Stimulated activated memory B cell treated with anti-CD40 and anti-IgM and Interleukin-4, amounts not matched to agents 10 μg/mL and 1 μg/mL and 100 μg/mL, for 72 hours (primary cell): Measurements from ENCODE around the gene CYP2R1.
"Not testable (repeated sequence)": the region's sequence is repeated elsewhere in the genome, so short reads cannot be mapped to it uniquely, and the experiment has no call there.

ENCODE experiments used
- ATAC-seq: fragments of 150-1000 bp; cut with Tn5 transposase; 2 replicates; pipeline ENCODE4 v1.10.0; 2021
- H3K27ac Mint-ChIP-seq: one replicate; pipeline ENCODE4 v1.8.0; 2022; ENCODE audit warnings: mild to moderate bottlenecking, mixed read lengths
- H3K27me3 Mint-ChIP-seq: one replicate; pipeline ENCODE4 v1.8.0; 2022; ENCODE audit warnings: mixed read lengths
- H3K36me3 Mint-ChIP-seq: one replicate; pipeline ENCODE4 v1.8.0; 2022; ENCODE audit warnings: mixed read lengths
- H3K4me1 Mint-ChIP-seq: one replicate; pipeline ENCODE4 v1.8.0; 2022; ENCODE audit warnings: mixed read lengths
- H3K4me3 Mint-ChIP-seq: one replicate; pipeline ENCODE4 v1.8.0; 2022; ENCODE audit warnings: mild to moderate bottlenecking, moderate library complexity, mixed read lengths
- H3K9me3 Mint-ChIP-seq: one replicate; pipeline ENCODE4 v1.8.0; 2022; ENCODE audit warnings: mixed read lengths

The CYP2R1 gene

DNA sequence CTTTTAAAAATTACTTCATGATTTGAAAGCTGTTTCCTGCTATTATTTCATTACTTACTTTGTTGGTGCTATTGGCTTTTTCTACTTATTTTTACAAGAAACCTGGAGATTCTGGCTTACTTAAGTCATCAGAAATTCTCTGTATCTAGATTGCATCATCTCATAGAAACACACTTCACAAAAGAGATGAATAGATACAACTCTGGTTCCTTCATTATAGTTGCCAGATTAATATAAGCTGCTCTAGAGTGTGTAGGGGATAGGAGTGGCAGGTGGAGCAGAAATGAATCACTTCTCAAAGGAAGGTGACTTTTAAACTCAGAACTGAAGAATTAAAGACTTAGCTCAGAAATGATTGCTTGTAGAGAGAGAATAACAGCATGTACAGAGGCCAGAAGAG, 20.0 kb downstream of the CYP2R1 start:
- Mint-ChIP-seq H3K9me3 (no peaks in the 10 kb centered on the region), H3K36me3 (peaks cover 11% of the 10 kb centered on the region), H3K4me3 (no peak overlapping the region), H3K4me1 (no peaks in the 10 kb centered on the region), H3K27me3 (no peaks in the 10 kb centered on the region), H3K27ac (no peak overlapping the region)
- no peak for ATAC-seq

DNA sequence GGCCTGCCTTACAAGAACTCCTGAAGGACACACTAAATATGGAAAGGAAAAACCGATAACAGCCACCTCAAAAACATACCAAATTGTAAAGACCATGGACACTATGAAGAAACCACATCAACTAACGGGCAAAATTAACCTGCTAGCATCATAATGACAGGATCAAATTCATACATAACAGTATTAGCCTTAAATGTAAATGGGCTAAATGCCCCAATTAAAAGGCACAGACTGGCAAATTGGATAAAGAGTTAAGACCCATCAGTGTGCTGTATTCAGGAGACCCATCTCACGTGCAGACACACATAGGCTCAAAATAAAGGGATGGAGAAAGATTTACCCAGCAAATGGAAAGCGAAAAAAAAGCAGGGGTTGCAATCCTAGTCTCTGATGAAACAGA, 28.3 kb downstream of the CYP2R1 start:
- not testable (repeated sequence) for H3K27ac Mint-ChIP-seq, H3K4me3 Mint-ChIP-seq, ATAC-seq, H3K4me1 Mint-ChIP-seq, H3K27me3 Mint-ChIP-seq
- Mint-ChIP-seq H3K9me3 (peaks cover 15% of the 10 kb centered on the region), H3K36me3 (peaks cover 24% of the 10 kb centered on the region)

DNA sequence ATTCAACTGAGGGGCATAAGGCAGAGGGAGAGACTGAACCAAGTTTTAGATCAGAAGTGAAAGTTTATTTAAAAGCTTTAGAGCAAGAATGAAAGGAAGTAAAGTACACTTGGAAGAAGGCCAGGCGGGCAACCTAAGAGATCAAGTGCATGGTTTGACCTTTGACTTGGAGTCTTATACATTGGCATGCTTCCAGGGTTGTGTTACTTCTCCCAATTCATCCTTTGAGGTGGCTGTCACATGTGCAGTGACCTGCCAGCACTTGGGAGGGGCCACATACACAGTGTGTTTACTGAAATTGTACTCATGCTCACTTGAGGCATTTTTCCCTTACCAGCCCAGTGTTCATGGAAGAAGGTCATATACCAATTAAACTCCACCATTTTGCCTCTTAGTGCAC, 30.4 kb downstream of the CYP2R1 start:
- Mint-ChIP-seq H3K27me3 (no peaks in the 10 kb centered on the region), H3K4me1 (no peaks in the 10 kb centered on the region), H3K36me3 (peaks cover 24% of the 10 kb centered on the region), H3K4me3 (no peak overlapping the region), H3K9me3 (peaks cover 15% of the 10 kb centered on the region), H3K27ac (no peak overlapping the region)
- no peak for ATAC-seq

DNA sequence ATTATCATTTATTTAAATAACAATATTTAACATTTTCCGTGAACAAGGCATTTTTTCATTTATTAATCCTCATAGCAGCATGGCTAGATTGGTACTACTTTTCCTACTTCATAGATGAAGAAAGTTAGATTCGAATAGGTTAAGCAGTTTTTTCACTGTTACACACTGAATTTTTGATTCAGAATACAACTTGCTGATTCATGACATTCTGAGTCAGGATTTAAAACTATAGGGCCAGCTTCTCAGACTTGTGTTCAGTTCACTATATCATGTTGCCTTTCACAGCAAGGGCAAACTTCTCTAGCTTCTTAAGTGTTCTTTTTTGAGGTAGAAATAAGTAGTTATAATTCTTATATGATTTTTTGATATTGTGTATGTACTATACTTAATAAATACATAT, 31.5 kb downstream of the CYP2R1 start:
- H3K36me3 Mint-ChIP-seq = peaks cover 24% of the 10 kb centered on the region
- H3K9me3 Mint-ChIP-seq = peaks cover 16% of the 10 kb centered on the region
- no peaks in the 10 kb centered on the region for H3K4me1 Mint-ChIP-seq
- no peak overlapping the region for H3K4me3 Mint-ChIP-seq
- H3K27me3 Mint-ChIP-seq = no peaks in the 10 kb centered on the region
- no peak overlapping the region for H3K27ac Mint-ChIP-seq
- ATAC-seq = no peak

DNA sequence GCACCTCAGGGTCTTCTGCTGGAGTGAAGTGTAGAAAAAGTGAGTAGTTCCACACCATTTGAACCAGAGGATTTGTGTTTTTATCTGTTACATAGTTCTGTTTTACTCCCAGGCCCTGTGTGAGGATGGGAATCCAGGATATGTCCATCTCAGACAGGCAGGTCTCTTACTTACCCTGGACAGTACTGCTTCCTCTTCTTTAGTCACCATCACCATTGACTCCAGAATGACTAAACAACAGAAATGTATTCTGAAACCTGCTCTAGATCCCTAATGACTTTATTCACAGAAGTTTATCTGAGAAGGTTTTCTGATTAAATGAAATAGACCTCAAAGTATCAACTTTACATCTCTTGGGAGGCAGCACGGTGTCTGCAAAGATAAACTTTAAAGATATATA, 33.6 kb downstream of the CYP2R1 start:
- Mint-ChIP-seq H3K4me3 (no peak overlapping the region), H3K4me1 (no peaks in the 10 kb centered on the region), H3K27ac (no peak overlapping the region), H3K36me3 (peaks cover 7% of the 10 kb centered on the region), H3K27me3 (peaks cover 11% of the 10 kb centered on the region), H3K9me3 (peaks cover 6% of the 10 kb centered on the region)
- ATAC-seq = no peak

DNA sequence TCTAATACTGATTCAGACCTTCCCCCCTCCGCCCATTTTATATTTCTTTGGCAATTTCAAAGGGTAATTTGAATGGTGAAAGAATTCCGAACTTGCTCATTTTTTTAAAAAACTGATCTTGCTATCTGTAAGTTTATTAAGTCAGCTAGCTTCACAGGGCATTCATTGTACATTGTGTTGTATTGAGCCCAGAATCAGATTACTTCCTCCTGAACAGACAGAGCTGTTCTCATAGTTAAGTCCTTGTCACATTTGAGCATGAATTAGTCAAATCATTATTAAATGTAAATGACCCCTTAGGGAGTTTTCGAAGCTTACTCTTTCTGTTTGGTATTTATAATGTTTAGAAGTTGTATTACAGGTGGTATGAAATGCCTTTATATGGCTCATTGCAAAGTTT, 34.4 kb downstream of the CYP2R1 start:
- Mint-ChIP-seq H3K4me1 (no peaks in the 10 kb centered on the region), H3K4me3 (no peak overlapping the region), H3K9me3 (peaks cover 3% of the 10 kb centered on the region), H3K36me3 (no peaks in the 10 kb centered on the region), H3K27me3 (peaks cover 11% of the 10 kb centered on the region), H3K27ac (no peak overlapping the region)
- no peak for ATAC-seq

DNA sequence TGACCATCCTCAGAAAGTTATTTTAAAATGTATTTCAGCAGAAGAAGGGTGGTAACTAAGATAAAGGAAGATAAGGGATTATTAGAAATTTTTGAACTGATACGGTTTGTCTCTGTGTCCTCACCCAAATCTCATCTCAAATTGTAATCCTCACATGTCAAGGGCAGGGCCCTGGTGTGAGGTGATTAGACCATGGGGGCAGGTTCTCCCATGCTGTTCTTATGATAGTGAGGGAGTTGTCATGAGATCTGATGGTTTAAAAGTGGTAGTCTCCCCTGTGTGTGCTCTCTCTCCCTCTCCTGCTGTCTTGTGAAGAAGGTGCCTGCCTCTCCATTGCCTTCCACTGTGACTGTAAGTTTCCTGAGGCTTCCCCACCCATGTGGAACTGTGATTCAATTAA, 36.1 kb downstream of the CYP2R1 start:
- no peak for ATAC-seq
- H3K4me3 Mint-ChIP-seq = no peak overlapping the region
- no peak overlapping the region for H3K27ac Mint-ChIP-seq
- peaks cover 11% of the 10 kb centered on the region for H3K27me3 Mint-ChIP-seq
- peaks cover 3% of the 10 kb centered on the region for H3K9me3 Mint-ChIP-seq
- H3K36me3 Mint-ChIP-seq = no peaks in the 10 kb centered on the region
- no peaks in the 10 kb centered on the region for H3K4me1 Mint-ChIP-seq

DNA sequence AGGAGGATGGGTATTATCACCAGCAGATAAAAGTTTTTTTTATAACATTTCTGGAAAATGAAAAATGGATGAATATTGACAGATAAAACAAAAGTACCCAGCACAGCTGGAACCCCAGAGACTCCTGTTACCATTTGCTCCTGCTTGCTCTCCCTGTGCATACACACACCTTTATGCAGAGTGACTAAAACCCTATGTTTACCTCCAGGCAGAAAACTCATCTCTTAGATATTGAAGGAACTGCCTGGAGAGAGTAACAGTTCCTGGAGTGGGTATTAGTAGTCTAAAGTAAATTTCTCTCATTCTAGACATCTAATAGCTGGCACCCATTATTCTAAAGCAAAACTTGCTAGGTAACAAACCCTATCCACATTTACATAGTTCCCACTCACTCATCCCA, 38.0 kb downstream of the CYP2R1 start:
- no peak overlapping the region for H3K27ac Mint-ChIP-seq
- no peak for ATAC-seq
- peaks cover 11% of the 10 kb centered on the region for H3K27me3 Mint-ChIP-seq
- H3K4me1 Mint-ChIP-seq = no peaks in the 10 kb centered on the region
- peaks cover 3% of the 10 kb centered on the region for H3K9me3 Mint-ChIP-seq
- H3K36me3 Mint-ChIP-seq = no peaks in the 10 kb centered on the region
- H3K4me3 Mint-ChIP-seq = no peak overlapping the region

DNA sequence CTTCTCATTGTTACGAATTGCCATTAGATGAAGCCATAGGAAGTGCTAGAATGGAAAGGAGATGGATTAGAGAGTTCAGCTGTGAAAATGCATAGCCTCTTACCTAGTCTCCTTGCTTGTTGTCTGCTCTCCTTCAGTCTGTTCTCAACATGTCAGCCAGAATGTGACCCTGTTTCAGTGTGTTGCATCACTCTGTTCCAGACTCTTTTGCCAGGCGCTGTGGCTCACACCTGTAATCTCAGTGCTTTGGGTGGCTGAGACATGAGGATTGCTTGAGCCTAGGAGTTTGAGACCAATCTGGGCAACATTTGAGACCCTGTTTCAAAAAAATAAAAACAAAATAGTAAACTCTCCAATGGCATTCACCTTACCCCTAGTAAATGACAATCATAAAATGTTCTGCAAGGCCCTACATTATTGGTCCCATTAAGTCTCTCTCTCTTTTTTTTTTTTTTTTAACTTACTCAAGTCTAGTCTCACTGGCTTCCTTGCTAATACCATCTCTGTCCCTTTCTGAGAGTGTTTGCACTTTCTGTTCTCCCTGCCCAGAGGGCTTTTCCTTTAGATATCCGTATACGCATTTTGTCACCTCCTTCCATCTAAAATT, 39.4 kb downstream of the CYP2R1 start:
- no peak for ATAC-seq
- H3K27ac Mint-ChIP-seq = no peak overlapping the region
- no peaks in the 10 kb centered on the region for H3K36me3 Mint-ChIP-seq
- no peak overlapping the region for H3K4me3 Mint-ChIP-seq
- H3K4me1 Mint-ChIP-seq = no peaks in the 10 kb centered on the region
- H3K9me3 Mint-ChIP-seq = peaks cover 3% of the 10 kb centered on the region
- peaks cover 11% of the 10 kb centered on the region for H3K27me3 Mint-ChIP-seq

DNA sequence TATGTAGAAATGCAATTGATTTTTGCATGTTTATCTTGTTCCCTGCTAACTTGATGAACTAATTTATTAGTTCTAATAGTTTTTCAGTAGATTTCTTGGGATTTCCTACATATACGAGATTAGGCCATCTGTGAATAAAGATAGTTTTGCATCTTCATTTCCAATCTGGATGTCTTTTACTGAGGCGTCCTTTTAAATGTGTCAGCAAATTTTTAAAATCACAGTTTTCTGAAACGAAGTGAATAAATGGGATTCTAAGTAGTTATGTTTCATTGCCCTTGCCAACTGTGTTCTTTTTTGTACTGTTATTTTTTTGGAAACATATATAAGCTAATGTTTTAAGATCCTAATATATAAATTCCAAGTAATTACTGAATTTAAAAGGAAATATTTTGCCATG, 50.0 kb downstream of the CYP2R1 start:
- no peak for ATAC-seq
- no peaks in the 10 kb centered on the region for H3K27me3 Mint-ChIP-seq
- no peaks in the 10 kb centered on the region for H3K4me1 Mint-ChIP-seq
- H3K36me3 Mint-ChIP-seq = peaks cover 4% of the 10 kb centered on the region
- no peaks in the 10 kb centered on the region for H3K9me3 Mint-ChIP-seq
- no peak overlapping the region for H3K27ac Mint-ChIP-seq
- no peak overlapping the region for H3K4me3 Mint-ChIP-seq

DNA sequence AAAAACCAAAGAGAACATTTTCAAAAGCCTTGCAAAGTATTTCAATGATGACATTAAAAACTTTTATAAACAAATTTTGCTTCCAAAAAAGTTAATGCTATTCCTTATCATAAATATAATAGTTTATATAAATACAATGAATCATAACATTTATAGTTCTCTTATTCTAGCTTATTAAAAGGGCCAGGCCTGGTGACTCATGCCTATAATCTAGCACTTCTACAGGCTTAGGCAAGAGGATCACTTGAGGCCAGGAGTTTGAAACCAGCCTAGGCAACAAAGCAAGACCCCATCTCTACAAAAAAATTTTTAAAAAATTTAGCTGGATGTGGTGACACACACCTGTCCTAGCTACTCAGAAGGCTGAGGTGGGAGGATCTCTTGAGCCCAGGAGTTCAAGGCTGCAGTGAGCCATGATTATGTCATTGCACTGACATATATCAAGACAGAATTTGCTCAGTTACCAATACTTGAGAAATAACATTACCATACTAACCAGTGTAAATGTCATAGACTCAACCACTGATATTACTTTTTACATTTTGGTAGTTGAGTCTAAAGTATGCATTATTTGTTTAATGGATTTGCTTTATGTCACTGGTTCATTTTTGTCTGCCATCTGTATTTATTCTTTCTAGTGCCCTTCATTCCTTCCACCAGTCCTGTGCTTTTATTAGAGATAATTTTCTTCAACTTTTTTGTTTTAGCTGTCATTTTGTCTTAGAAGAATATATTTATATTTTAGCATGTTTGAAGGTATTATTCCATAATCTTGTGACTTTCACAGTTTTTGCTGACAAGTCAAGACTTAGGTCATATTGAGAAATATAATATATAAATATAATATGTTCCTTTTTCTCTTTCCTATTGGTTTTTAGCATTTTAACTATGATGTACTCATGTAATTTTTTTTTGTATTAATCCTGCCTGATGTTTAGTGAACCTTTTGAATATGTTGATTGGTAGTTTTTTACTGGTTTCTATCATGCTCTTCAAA, 56.2 kb downstream of the CYP2R1 start:
- Mint-ChIP-seq H3K4me1 (no peaks in the 10 kb centered on the region), H3K27ac (no peak overlapping the region), H3K27me3 (no peaks in the 10 kb centered on the region), H3K9me3 (no peaks in the 10 kb centered on the region), H3K4me3 (no peak overlapping the region), H3K36me3 (peaks cover 4% of the 10 kb centered on the region)
- ATAC-seq = no peak
